K562 (cell line): ENCODE results near the gene RAB3GAP1. TPM values are rescaled to one million over a fixed set of nuclear protein-coding genes. Genes with fewer than 3 reads are reported as not detected.

Experiments
- CBFA2T2 ChIP-seq: fragments of 450-650 bp; conservative IDR thresholded peaks from 2 replicates; pipeline ENCODE4 v1.6.1; 2017; ENCODE audit warnings: mild to moderate bottlenecking
- CBX3 ChIP-seq, 2 experiments: IDR thresholded peaks; 1 replicate in 1 of 2; 2 replicates in 1 of 2; pipeline ENCODE4 v1.6.1; 2012; ENCODE audit warnings: inconsistent platforms in 2 of 2, low read length in 2 of 2, borderline replicate concordance in 1 of 2, control low read depth in 1 of 2
- GMEB1 ChIP-seq: fragments of 250-450 bp; sonication (Bioruptor Pico); IDR thresholded peaks from 2 replicates; pipeline ENCODE4 v1.4.0; 2020; ENCODE audit warnings: mild to moderate bottlenecking
- RBM14 ChIP-seq: fragments of 200-400 bp; formaldehyde crosslinking; IDR thresholded peaks from 2 replicates; pipeline ENCODE4 v1.6.1; 2018; ENCODE audit warnings: low read depth, mild to moderate bottlenecking, low read length, moderate library complexity, borderline replicate concordance; ENCODE audit not compliant: insufficient read depth
- SMC3 ChIP-seq: conservative IDR thresholded peaks from 2 replicates; pipeline ENCODE4 v1.6.1; 2011; ENCODE audit warnings: low read depth, low read length, improper control_type of control experiment; ENCODE audit not compliant: insufficient read depth
- ZKSCAN1 ChIP-seq: fragments of 150-350 bp; IDR thresholded peaks from 2 replicates; pipeline ENCODE4 v1.6.1; 2016; ENCODE audit warnings: low read depth, low read length
- polyA plus RNA-seq, 8 experiments: library from polyadenylated mRNA; depleted of rRNA in 4 of 8; stranded (reverse) in 5 of 8; unstranded in 3 of 8; fragments of >200 nt; fragmentation: Nextera tagmentation in 2 of 8; fragmentation: Illumina TruSeq in 1 of 8; extraction: Ambion mirVana in 2 of 8; extraction: Trizol in 1 of 8; gene quantifications; 2 replicates each; pipeline versions ENCODE4 v1.2.1 to v1.2.3, GENCODE V29; 2011 to 2014; ENCODE audit warnings: inconsistent platforms in 1 of 8, missing spikeins in 1 of 8
- total RNA-seq, 7 experiments: library from RNA; depleted of rRNA in 6 of 7; stranded (reverse); fragments of >200 nt in 6 of 7; fragmentation: Illumina TruSeq in 2 of 7; extraction: Trizol in 2 of 7; gene quantifications; 2 replicates each; pipeline versions ENCODE4 v1.2.1 to v1.2.3, GENCODE V29; 2011 to 2021; ENCODE audit warnings: low replicate concordance in 1 of 7
- TF ChIP-seq, protein P1 (sequence below): sonication (generic); formaldehyde crosslinking; IDR thresholded peaks from 2 replicates; pipeline ENCODE4 v1.8.0; 2022; ENCODE audit warnings: missing genetic modification reagents, mild to moderate bottlenecking, borderline replicate concordance
- TF ChIP-seq, protein P2 (sequence below): fragments of 450-650 bp; formaldehyde crosslinking; IDR thresholded peaks from 2 replicates; pipeline ENCODE4 v1.4.0; 2020; ENCODE audit warnings: mild to moderate bottlenecking, moderate library complexity
- TF ChIP-seq, protein P3 (sequence below), 2 experiments: fragments of 150-350 bp in 1 of 2; IDR thresholded peaks; 2 replicates each; pipeline ENCODE4 v1.6.1; 2012 to 2016; ENCODE audit warnings: low read depth in 2 of 2, low read length in 2 of 2, mild to moderate bottlenecking in 1 of 2, moderate library complexity in 1 of 2

Gene RAB3GAP1
- total and polyA plus RNA-seq, 9 of the 15 experiments (the other 6 are each of a cell fraction or from before 2014, with no cell fraction given), result 15.5 to 48.6 (median 33.0) TPM

- TF ChIP-seq, protein P1, sequence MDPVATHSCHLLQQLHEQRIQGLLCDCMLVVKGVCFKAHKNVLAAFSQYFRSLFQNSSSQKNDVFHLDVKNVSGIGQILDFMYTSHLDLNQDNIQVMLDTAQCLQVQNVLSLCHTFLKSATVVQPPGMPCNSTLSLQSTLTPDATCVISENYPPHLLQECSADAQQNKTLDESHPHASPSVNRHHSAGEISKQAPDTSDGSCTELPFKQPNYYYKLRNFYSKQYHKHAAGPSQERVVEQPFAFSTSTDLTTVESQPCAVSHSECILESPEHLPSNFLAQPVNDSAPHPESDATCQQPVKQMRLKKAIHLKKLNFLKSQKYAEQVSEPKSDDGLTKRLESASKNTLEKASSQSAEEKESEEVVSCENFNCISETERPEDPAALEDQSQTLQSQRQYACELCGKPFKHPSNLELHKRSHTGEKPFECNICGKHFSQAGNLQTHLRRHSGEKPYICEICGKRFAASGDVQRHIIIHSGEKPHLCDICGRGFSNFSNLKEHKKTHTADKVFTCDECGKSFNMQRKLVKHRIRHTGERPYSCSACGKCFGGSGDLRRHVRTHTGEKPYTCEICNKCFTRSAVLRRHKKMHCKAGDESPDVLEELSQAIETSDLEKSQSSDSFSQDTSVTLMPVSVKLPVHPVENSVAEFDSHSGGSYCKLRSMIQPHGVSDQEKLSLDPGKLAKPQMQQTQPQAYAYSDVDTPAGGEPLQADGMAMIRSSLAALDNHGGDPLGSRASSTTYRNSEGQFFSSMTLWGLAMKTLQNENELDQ (CRISPR knock-in tag), result no peak
- TF ChIP-seq, protein P2, sequence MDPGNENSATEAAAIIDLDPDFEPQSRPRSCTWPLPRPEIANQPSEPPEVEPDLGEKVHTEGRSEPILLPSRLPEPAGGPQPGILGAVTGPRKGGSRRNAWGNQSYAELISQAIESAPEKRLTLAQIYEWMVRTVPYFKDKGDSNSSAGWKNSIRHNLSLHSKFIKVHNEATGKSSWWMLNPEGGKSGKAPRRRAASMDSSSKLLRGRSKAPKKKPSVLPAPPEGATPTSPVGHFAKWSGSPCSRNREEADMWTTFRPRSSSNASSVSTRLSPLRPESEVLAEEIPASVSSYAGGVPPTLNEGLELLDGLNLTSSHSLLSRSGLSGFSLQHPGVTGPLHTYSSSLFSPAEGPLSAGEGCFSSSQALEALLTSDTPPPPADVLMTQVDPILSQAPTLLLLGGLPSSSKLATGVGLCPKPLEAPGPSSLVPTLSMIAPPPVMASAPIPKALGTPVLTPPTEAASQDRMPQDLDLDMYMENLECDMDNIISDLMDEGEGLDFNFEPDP, result no peak
- TF ChIP-seq GMEB1 (CRISPR knock-in tag) (no peak), SMC3 (no peak), CBX3 (IDR thresholded peaks at IDR 0.05; ENCODE audit: borderline replicate concordance in 1 of 2, low read length in 2 of 2) (no peak), CBFA2T2 (no peak), RBM14 (no peak), ZKSCAN1 (no peak)
- TF ChIP-seq, protein P3, sequence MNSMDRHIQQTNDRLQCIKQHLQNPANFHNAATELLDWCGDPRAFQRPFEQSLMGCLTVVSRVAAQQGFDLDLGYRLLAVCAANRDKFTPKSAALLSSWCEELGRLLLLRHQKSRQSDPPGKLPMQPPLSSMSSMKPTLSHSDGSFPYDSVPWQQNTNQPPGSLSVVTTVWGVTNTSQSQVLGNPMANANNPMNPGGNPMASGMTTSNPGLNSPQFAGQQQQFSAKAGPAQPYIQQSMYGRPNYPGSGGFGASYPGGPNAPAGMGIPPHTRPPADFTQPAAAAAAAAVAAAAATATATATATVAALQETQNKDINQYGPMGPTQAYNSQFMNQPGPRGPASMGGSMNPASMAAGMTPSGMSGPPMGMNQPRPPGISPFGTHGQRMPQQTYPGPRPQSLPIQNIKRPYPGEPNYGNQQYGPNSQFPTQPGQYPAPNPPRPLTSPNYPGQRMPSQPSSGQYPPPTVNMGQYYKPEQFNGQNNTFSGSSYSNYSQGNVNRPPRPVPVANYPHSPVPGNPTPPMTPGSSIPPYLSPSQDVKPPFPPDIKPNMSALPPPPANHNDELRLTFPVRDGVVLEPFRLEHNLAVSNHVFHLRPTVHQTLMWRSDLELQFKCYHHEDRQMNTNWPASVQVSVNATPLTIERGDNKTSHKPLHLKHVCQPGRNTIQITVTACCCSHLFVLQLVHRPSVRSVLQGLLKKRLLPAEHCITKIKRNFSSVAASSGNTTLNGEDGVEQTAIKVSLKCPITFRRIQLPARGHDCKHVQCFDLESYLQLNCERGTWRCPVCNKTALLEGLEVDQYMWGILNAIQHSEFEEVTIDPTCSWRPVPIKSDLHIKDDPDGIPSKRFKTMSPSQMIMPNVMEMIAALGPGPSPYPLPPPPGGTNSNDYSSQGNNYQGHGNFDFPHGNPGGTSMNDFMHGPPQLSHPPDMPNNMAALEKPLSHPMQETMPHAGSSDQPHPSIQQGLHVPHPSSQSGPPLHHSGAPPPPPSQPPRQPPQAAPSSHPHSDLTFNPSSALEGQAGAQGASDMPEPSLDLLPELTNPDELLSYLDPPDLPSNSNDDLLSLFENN (IDR thresholded peaks at IDR 0.05; ENCODE audit: low read depth in 2 of 2, low read length in 2 of 2), result no peak
Measured at GRCh38 chr2:135159191-135159590, 107.1 kb downstream of the RAB3GAP1 start (continued).
